Endothelial cell of umbilical vein (primary cell): ENCODE data around the gene UNC5C. TPM values are rescaled to one million over a fixed set of nuclear protein-coding genes. Genes with fewer than 3 reads are reported as not detected.

Experiments
- BruUV-seq: library from RNA; stranded (reverse); fragments of 400-500 nt; replicated peaks from 2 replicates; lab custom pipeline; 2021; lab: Mats Ljungman, UMichigan
- CTCF ChIA-PET: fragments of 300-600, 350-600 bp; sonication (Branson Sonifier 250); formaldehyde crosslinking; loops from one replicate; lab custom pipeline; 2021; ENCODE audit warnings: antibody characterized with exemption, inconsistent platforms; lab: Charles Lee
- POLR2A ChIA-PET: fragments of 300-600, 350-600 bp; sonication (Branson Sonifier 250); formaldehyde crosslinking; loops from one replicate; lab custom pipeline; 2021; ENCODE audit warnings: antibody characterized with exemption, inconsistent platforms; lab: Charles Lee
- DNase-seq: peaks from one replicate; pipeline ENCODE4 v3.0.0-alpha.2; 2011; ENCODE audit warnings: low read depth, low spot score
- FAIRE-seq: peaks from 2 replicates; lab custom pipeline; 2011; peaks lifted over from hg19 to GRCh38; lab: Jason Lieb, UNC
- H2AFZ ChIP-seq: 2 replicates; pipeline ENCODE4 v1.6.0; 2012; ENCODE audit warnings: low read depth, low read length, control low read depth, inconsistent platforms
- H3K27ac ChIP-seq: 2 replicates; pipeline ENCODE4 v1.5.1; 2011; ENCODE audit warnings: low read depth, mild to moderate bottlenecking, control low read depth, low read length, moderate library complexity; ENCODE audit not compliant: insufficient read depth
- H3K27me3 ChIP-seq, 2 experiments: 2 replicates each; pipeline versions ENCODE4 v1.6.0 to v1.6.1; 2011; ENCODE audit warnings: low read length in 2 of 2, mixed read lengths in 1 of 2; ENCODE audit not compliant: control insufficient read depth in 2 of 2, insufficient read depth in 2 of 2
- H3K36me3 ChIP-seq, 2 experiments: 2 replicates in 1 of 2; 3 replicates in 1 of 2; pipeline ENCODE4 v1.5.1; 2011; ENCODE audit warnings: low read length in 2 of 2, mild to moderate bottlenecking in 1 of 2, moderate library complexity in 1 of 2; ENCODE audit not compliant: control insufficient read depth in 2 of 2, insufficient read depth in 2 of 2; ENCODE audit errors: extremely low read depth in 1 of 2
- H3K4me1 ChIP-seq: 3 replicates; pipeline ENCODE4 v1.5.1; 2011; ENCODE audit warnings: mild to moderate bottlenecking, low read length; ENCODE audit not compliant: control insufficient read depth, insufficient read depth; ENCODE audit errors: extremely low read depth
- H3K4me2 ChIP-seq: 2 replicates; pipeline ENCODE4 v1.6.1; 2011; ENCODE audit warnings: low read length, control low read depth, mixed read lengths; ENCODE audit not compliant: insufficient read depth
- H3K4me3 ChIP-seq, 3 experiments: fragments of 200-600 bp in 1 of 3; sonication (generic), shearing (Covaris generic) in 1 of 3; replicated peaks in 1 of 3; 2 replicates each; pipeline ENCODE4 v1.5.1; 2011 to 2016; ENCODE audit warnings: control low read depth in 3 of 3, low read length in 3 of 3, mild to moderate bottlenecking in 2 of 3, inconsistent platforms in 1 of 3, low read depth in 1 of 3, moderate library complexity in 1 of 3; ENCODE audit not compliant: insufficient read depth in 1 of 3
- H3K79me2 ChIP-seq: 2 replicates; pipeline ENCODE4 v1.6.0; 2012; ENCODE audit warnings: low read length, inconsistent platforms; ENCODE audit not compliant: control insufficient read depth, insufficient read depth
- H3K9ac ChIP-seq: replicated peaks from 2 replicates; pipeline ENCODE3; 2011; ENCODE audit warnings: low read length, control low read depth; ENCODE audit not compliant: insufficient read depth; ENCODE audit errors: extremely low read depth
- H3K9me1 ChIP-seq: replicated peaks from 3 replicates; pipeline ENCODE4 v1.6.0; 2011; ENCODE audit warnings: mild to moderate bottlenecking, low read length; ENCODE audit not compliant: control insufficient read depth, insufficient read depth; ENCODE audit errors: extremely low read depth
- H3K9me3 ChIP-seq: replicated peaks from 2 replicates; pipeline ENCODE4 v1.5.1; 2012; ENCODE audit warnings: low read length, inconsistent platforms; ENCODE audit not compliant: control insufficient read depth, insufficient read depth
- H4K20me1 ChIP-seq: replicated peaks from 2 replicates; pipeline ENCODE3; 2011; ENCODE audit warnings: mild to moderate bottlenecking, low read length; ENCODE audit not compliant: control insufficient read depth, insufficient read depth; ENCODE audit errors: extremely low read depth
- CTCF ChIP-seq, 2 donors: IDR thresholded peaks; 1 replicate in 1 of 2; 2 replicates in 1 of 2; pipeline ENCODE4 v1.5.1; 2011; ENCODE audit warnings: low read length in 2 of 2, mild to moderate bottlenecking in 2 of 2, moderate library complexity in 2 of 2, control low read depth in 1 of 2, inconsistent platforms in 1 of 2, low read depth in 1 of 2; ENCODE audit not compliant: insufficient read depth in 1 of 2; ENCODE audit errors: extremely low read depth in 1 of 2
- EZH2 ChIP-seq: IDR thresholded peaks from 2 replicates; pipeline ENCODE4 v1.6.1; 2012; ENCODE audit warnings: borderline replicate concordance, low read depth, mild to moderate bottlenecking, moderate library complexity, low read length, inconsistent platforms; ENCODE audit not compliant: severe bottlenecking
- FOS ChIP-seq: IDR thresholded peaks from 2 replicates; pipeline ENCODE4 v1.6.1; 2011; ENCODE audit warnings: mild to moderate bottlenecking, low read length, moderate library complexity, borderline replicate concordance; ENCODE audit not compliant: insufficient read depth
- GATA2 ChIP-seq: IDR thresholded peaks from 2 replicates; pipeline ENCODE4 v1.7.0; 2011; ENCODE audit warnings: low read depth, mild to moderate bottlenecking, moderate library complexity, mixed read lengths, low read length; ENCODE audit not compliant: insufficient read length, insufficient read depth
- JUN ChIP-seq: IDR thresholded peaks from 2 replicates; pipeline ENCODE4 v1.6.1; 2011; ENCODE audit warnings: borderline replicate concordance, low read depth; ENCODE audit not compliant: insufficient read length, insufficient read depth
- MAX ChIP-seq: IDR thresholded peaks from 2 replicates; pipeline ENCODE4 v1.6.1; 2011; ENCODE audit not compliant: insufficient read depth, insufficient read length
- MYC ChIP-seq: IDR thresholded peaks from one replicate; pipeline ENCODE4 v1.6.1; 2011; ENCODE audit warnings: mild to moderate bottlenecking, low read depth, low read length
- POLR2A ChIP-seq: IDR thresholded peaks from 2 replicates; pipeline ENCODE4 v1.6.1; 2012; ENCODE audit warnings: low read depth, mild to moderate bottlenecking, control low read depth, low read length
- POLR2AphosphoS5 ChIP-seq: IDR thresholded peaks from 2 replicates; pipeline ENCODE4 v1.6.1; 2012; ENCODE audit warnings: low read depth, mild to moderate bottlenecking, control low read depth, low read length, moderate library complexity; ENCODE audit not compliant: insufficient read depth
- dilution Hi-C: fragments of 300-500 bp; cut with MboI; formaldehyde crosslinking; loops from one replicate; pipeline ENCODE4 v1.15.0; 2019; ENCODE audit warnings: low sequenced_read_pairs; ENCODE audit not compliant: extremely low pct_ligation_motif_present
- intact Hi-C: fragments of 100-400 bp; cut with micrococcal nuclease; formaldehyde crosslinking; loops from one replicate; pipeline ENCODE4 v1.10.0; 2022
- polyA plus RNA-seq, 4 experiments: library from polyadenylated mRNA; depleted of rRNA in 3 of 4; stranded (reverse) in 3 of 4; unstranded in 1 of 4; fragments of >200 nt; gene quantifications; 2 replicates each; pipeline versions ENCODE4 v1.2.1 to v1.2.3, GENCODE V29; 2011 to 2012; ENCODE audit warnings: missing spikeins in 1 of 4
- total RNA-seq: library from RNA; stranded (reverse); gene quantifications from 2 replicates; pipeline ENCODE4 v1.2.3, GENCODE V29; 2021

UNC5C gene
- total and polyA plus RNA-seq, 2 donors (not counting 3 experiments of a cell fraction or from before 2014, with no cell fraction given) = 0.44 to 0.53 TPM

GRCh38 chr4:95158626-95159025, 390.1 kb downstream of the UNC5C start:
- Histone ChIP-seq H4K20me1 (no peaks in the 10 kb centered on the region), H3K4me3 (no peak overlapping the region), H3K27ac (no peak overlapping the region), H3K27me3 (no peaks in the 10 kb centered on the region), H3K4me2 (no peak overlapping the region), H3K4me1 (no peaks in the 10 kb centered on the region), H3K9ac (no peak overlapping the region), H3K9me3 (no peaks in the 10 kb centered on the region), H3K9me1 (no peaks in the 10 kb centered on the region), H3K79me2 (no peaks in the 10 kb centered on the region), H3K36me3 (no peaks in the 10 kb centered on the region), H2AFZ (no peak overlapping the region)
- CTCF ChIA-PET = interaction anchor here (0.6 kb wide), 1 partner anchor 228 kb away, joined by 3 read pairs; no protein-coding TSS in a partner anchor
- TF ChIP-seq EZH2 (no peak), POLR2A (no peak), FOS (no peak), GATA2 (no peak), MYC (no peak), MAX (no peak), CTCF (IDR thresholded peaks at IDR 0.05; ENCODE audit: extremely low read depth in 1 of 2, insufficient read depth in 1 of 2, low read depth in 1 of 2, low read length in 2 of 2) (no peak), JUN (no peak), POLR2AphosphoS5 (no peak)
- no peak for FAIRE-seq
- dilution Hi-C loops = no loop called here
- intact Hi-C loops = loop anchor here (5.0 to 10.0 kb wide), 2 partner anchors 606 to 1994 kb away; no protein-coding TSS in a partner anchor
- POLR2A ChIA-PET = no interaction called here
- no peak for DNase-seq
- BruUV-seq = no TSS peak
